KG1 (cell line): ENCODE data around the gene C11orf58.

Source experiments
- DNase-seq: peaks from one replicate; lab custom pipeline; 2025; lab: John Stamatoyannopoulos, UW

C11orf58 gene

DNA sequence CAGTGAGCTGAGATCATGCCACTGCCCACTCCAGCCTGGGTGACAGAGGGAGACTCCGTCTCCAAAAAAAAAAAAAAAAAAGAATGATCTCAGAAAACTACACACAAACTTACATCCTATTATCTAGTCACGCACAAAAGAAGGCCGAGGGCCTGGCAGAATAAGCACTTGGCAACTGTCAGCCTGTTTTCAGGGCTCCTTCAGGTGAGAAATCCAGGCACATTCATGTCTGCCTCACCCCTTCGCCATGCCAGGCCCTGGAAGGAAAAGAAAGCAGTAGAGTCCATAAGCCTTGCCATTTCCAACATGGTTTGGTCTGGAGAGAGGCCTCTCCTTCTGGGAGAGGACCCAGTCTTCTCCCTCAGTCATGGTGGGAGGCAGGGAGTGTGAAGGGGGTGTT lies 30.9 kb downstream of the C11orf58 start:
- DNase-seq, result no peak

DNA sequence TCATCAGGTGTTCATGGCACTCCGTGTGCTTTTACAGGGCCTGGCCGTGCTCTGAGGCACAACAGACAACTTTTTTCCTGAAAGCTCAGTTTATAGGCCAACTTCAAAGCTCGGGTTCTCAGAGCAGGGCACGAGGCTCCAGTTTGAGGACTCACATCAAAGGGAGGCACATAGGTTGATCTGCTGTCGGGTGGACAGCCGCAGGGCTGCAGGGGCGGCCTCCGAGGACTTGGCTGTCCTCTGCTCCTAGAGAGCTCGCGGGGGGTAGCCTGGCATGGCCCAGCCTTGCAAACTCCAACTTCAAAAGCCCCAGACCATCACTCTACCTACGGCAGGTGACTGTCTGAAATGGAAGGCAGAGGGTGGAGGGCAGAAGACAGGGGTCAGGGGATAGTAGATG lies 31.6 kb downstream of the C11orf58 start:
- no peak for DNase-seq

GRCh38 chr11:16771350-16772140 lies 33.1 kb downstream of the C11orf58 start:
- DNase-seq, result no peak

- DNase-seq, result no peak
Measured at GRCh38 chr11:16772141-16772512, 33.7 kb downstream of the C11orf58 start.

DNA sequence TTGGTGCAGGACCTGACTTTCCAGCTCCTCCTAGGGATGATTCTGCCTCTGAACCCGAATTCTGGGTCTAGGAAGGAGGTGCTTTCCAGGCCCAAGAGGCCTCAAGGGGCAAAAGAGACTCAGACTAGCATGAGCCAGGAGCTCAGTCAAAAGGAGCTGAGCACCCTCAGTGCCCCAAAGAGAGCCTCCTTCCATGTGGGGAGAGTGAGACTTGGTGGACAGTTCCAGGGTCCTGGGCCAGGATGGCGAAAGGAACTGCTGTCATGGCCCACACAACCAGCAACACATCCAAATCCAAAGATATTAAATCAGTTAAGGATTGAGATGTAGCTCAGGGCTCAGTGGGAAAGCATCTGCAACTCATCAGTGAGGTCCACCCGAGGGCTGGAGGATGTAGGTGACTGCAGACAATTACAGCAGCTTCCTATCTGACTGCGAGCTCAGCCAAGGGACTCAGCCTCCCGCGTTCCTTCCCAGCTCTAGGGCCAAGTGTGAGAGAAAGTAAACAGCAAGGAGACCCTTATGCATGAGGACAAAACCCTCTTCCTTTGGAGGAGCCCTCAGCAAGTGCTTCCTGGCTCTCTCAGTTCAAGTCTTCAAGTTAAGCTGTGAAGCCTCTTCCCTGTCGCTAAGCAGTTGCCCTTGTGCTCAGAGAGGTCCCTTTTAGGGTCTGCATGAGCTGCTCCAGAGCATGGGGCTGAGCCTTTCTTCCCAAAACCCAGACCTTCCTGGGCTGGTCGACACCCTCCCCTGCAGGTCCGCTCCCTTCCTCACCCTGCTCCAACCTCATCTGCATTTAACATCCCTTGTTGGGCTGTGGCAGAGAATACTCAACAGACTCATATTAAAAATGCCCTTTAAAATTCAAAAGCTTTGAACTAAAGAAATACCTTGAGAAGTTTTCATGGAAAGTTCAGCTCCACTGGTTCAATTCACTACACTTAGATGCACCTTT lies 35.8 kb downstream of the C11orf58 start:
- DNase-seq, result no peak

DNA sequence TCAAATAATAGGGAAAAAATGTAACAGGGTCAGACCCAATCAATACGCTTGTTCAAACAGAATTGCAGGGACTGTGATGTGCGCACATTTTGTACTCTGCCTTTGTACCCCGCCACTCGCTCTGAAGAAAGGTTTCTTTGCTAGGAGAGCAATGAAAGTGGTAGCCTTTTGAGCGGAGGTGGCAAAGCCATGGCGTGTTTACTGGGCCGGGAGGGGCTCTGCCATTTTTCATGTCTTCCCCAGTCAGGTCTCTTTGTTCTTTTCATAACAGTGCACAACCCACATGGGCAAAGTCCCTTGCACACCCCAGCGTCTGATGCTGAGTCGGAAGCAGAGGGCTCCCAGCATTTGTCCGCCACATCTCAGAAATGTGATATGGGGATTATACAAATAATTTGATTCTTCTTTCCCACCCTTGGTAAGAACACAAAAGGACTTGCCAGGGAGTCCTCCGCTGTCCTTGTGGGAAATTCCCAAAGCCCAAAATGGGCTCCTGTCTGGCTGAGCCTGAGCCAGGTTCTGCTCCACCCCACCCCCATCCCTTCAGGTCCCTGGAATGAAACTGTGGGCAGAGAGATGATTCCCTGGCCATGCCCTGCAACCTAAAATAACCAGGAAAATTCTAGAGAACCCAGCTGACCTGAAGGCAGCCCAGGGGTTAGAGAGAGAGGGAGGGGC lies 36.6 kb downstream of the C11orf58 start:
- no peak for DNase-seq

DNA sequence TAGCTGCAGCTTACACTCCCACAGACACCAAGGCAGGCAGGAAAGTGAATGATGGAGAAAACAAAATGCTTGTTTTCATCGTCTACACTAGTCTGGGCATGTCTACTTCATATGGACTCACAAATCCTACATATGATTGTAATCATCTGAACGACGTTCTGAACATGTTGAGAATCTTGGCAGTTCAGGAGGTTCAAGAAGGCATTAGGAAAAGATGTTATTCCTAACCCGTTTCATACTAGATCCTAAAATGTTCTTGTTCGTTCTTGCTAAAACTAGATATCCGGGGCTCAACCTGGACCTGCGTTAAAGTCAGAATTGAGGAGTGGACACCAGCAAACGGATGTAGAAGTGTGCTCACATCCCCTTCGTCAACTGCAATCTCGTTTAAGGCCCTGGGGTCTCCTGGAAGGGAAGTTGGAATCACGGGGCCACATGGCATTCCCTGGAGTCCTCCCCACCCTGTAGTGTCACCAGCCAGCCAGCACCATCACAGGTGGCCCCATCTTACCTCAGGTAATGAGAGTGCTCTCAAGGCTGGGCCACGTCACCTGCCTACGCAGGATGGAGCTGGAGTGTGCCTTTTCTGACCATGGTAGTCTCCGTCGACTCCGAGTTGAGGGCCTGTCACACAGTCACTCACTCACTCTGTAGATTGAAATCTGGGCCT lies 37.3 kb downstream of the C11orf58 start:
- DNase-seq, result no peak

DNA sequence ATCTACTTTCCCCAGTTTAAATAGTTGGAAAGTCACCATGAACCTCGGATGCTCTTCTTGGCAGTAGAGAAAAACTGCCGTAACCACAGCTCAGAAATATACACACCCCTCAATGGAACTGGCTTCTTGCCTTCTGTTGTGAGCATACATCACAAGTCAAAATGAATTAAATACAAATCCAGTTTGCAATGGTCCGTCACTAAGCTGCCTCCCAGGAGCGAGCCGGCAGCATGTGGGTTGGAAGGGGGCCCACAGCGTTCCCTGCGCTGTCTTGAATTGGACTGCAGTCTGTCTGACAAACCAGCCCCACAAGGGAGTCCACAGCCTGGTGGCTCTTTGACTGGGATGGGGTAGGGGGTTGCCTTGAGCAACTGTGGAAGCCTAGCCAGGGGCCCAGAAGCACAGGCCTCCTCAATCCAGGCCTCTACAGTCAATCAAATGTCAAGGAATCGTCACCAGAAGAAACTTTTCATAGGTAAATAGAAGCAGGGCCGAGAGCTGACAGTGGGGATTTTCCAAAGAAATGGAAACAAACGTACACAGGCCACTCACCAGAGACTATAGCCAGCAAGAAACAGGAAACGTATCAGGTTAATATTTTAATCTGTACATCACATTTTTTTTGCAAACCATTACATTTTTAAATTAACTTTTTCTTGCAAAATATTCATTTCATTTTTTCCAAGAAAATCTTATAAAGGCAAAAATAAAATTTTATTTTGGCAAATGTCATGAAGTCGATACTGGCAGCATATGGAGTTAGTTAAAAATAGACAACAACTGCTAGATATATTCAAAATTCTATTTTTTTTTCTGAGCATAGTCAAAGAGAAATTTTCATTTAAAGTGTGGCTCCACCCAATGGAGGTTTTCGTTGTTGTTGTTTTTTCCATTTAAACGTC lies 38.5 kb downstream of the C11orf58 start:
- DNase-seq, result no peak

- no peak for DNase-seq
Measured at GRCh38 chr11:16777613-16777975, 39.1 kb downstream of the C11orf58 start.

DNA sequence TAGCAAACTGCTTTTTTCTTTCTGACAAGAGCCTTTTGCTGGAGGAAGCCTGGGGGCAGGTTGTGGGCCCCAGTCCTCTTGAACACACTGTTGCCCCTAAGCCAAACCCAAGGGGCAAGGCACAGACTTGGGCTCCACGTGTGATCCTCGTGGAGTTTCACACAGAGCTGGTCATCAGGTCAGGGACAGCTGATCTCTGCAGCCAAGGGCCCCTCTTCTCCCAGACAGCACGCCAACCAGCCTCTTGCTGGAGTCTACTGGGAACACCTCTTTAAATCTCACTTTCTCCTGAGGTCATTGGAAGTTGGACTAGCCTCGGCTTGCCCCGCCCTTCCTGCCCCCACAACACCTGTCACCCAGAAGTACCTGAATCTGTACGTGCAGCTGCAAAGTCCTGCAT lies 39.8 kb downstream of the C11orf58 start:
- DNase-seq, result no peak

- DNase-seq, result no peak
Measured at GRCh38 chr11:16778876-16779275, 40.4 kb downstream of the C11orf58 start.

DNA sequence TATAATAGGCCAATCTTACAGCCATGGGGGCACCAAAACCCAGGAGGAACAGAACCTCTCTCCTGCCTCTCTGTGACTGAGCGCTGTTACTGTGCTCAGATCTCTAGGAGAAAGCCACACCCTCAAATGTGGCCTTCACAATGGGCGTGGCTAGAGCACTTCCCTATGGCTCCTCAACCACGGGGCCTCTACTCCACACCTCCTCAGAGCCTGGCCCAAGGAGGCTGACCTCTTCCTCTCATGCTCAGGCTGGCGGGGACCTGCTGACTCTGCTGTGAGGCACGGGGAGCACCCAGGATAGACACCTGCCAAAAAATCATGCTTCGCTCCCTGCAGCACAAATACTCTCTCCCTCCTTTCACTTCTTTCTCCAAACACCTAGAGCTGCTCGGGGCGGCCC lies 41.0 kb downstream of the C11orf58 start:
- DNase-seq, result no peak

- DNase-seq, result no peak
Measured at GRCh38 chr11:16780146-16780545, 41.7 kb downstream of the C11orf58 start.

GRCh38 chr11:16780698-16781550 lies 42.5 kb downstream of the C11orf58 start:
- DNase-seq, result no peak

DNA sequence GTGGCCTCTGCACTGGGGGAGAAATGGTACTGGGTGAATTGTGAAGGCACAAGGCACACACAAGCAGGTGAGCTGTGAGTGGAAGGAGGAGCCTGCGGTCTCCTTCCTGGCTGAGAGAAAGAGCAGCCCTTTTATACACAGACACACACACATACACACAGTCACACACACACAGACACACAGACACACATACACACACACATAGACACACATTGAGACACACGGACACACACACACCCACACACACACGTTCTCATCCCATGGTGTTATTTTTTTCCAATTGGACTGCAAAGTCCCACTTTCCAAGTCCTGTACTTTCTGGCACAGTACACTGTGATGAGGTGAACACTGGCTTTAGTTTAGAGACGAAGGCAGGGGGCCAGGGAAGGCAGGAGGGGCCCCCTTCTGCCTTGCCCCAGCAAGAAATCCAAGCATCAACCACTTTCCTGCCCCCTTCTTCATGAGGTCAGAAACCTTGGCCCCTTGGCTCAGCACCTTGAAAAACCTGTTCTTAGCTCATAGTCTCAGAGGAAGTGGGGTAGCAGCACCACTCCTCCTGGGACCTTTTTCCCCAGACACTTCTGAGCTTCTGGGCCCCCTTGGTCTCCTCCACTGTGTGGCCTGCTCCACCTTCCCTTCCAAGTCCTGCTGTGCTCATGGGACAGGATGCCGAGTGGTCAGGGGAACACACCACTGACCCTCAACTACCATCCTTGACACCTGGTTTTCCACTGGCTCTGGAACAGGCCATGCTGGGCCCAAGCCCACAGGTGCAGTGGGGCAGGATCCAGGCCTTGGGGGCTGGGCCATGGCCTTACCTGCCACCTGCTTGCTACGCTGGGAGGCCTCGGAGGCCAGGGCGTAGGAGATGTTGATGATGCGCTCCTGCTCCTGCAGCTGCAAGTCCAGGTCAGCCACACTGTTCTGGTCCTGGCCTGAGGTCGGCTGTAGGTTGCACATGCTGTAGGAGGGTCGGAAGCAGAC lies 43.8 kb downstream of the C11orf58 start:
- DNase-seq, result no peak

DNA sequence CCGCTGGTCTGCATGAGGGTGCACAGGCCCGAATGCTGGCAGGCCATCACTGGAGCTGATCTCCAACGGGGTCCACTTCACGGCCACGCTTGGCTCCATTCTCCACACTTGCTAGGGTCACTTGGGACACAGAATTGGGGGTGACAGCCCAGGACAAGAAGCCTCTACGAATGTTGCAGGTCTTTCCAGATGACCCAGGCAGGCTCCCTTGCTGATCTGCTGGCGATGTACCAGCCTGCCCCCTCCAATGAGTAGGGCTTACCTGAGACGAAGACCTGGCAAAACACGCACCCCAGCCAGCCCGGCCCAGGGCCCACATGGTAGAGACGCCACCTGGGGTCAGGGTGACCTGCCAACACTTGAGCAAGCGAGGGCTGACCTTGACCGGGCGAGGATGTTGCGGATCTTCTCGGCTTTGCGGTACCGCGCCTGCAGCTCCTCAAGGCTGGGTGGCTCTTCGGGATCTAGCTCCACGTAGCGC lies 44.9 kb downstream of the C11orf58 start:
- DNase-seq, result no peak

DNA sequence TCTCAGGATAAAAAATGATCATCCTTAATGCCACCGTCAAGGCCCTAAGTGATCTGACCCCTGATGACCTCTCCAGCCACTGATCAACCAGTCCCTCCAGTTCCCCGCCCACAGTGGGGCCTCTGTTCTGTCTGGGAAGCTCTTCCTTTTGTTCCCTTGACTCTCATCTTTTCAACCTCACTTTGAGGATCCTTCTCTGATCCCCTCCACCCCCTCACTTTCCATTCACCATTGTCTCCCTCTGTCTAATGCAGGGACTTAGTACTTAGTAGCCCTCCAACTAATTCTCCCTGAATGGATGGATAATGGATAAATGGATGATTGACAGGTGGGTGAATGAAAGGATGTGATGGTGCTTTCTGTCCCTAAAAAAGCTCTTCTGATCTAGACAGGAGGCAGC lies 45.6 kb downstream of the C11orf58 start:
- no peak for DNase-seq

GRCh38 chr11:16784666-16785065 lies 46.2 kb downstream of the C11orf58 start:
- DNase-seq, result no peak
